ENCODE data around the gene GRK5. TPM values are rescaled to one million over a fixed set of nuclear protein-coding genes. Genes with fewer than 3 reads are reported as not detected.

Gene GRK5
- total and polyA plus RNA-seq, 9 of the 15 experiments (the other 6 are each of a cell fraction or from before 2014, with no cell fraction given) = 0.46 to 0.83 (median 0.67) TPM; not detected in 2

GRCh38 chr10:119250641-119251314, 43.4 kb downstream of the GRK5 start (continued):
- TF ChIP-seq, protein P1, sequence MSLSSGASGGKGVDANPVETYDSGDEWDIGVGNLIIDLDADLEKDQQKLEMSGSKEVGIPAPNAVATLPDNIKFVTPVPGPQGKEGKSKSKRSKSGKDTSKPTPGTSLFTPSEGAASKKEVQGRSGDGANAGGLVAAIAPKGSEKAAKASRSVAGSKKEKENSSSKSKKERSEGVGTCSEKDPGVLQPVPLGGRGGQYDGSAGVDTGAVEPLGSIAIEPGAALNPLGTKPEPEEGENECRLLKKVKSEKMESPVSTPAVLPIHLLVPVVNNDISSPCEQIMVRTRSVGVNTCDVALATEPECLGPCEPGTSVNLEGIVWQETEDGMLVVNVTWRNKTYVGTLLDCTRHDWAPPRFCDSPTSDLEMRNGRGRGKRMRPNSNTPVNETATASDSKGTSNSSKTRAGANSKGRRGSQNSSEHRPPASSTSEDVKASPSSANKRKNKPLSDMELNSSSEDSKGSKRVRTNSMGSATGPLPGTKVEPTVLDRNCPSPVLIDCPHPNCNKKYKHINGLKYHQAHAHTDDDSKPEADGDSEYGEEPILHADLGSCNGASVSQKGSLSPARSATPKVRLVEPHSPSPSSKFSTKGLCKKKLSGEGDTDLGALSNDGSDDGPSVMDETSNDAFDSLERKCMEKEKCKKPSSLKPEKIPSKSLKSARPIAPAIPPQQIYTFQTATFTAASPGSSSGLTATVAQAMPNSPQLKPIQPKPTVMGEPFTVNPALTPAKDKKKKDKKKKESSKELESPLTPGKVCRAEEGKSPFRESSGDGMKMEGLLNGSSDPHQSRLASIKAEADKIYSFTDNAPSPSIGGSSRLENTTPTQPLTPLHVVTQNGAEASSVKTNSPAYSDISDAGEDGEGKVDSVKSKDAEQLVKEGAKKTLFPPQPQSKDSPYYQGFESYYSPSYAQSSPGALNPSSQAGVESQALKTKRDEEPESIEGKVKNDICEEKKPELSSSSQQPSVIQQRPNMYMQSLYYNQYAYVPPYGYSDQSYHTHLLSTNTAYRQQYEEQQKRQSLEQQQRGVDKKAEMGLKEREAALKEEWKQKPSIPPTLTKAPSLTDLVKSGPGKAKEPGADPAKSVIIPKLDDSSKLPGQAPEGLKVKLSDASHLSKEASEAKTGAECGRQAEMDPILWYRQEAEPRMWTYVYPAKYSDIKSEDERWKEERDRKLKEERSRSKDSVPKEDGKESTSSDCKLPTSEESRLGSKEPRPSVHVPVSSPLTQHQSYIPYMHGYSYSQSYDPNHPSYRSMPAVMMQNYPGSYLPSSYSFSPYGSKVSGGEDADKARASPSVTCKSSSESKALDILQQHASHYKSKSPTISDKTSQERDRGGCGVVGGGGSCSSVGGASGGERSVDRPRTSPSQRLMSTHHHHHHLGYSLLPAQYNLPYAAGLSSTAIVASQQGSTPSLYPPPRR (CRISPR knock-in tag; IDR thresholded peaks at IDR 0.05; ENCODE audit: borderline replicate concordance) = no peak
- TF ChIP-seq ZKSCAN3 (CRISPR knock-in tag; IDR thresholded peaks at IDR 0.05) (no peak), BCOR (IDR thresholded peaks at IDR 0.05) (no peak), NFRKB (IDR thresholded peaks at IDR 0.05; ENCODE audit: low read depth) (no peak), EWSR1 (IDR thresholded peaks at IDR 0.05; ENCODE audit: borderline replicate concordance, low read depth, partially characterized antibody) (no peak), NCOA1 (IDR thresholded peaks at IDR 0.05; ENCODE audit: low read depth) (0 out of 2 replicates have a peak, but pooled peaks have one; percentile 22), ZNF384 (IDR thresholded peaks at IDR 0.05; ENCODE audit: low read depth, low read length) (no peak), MCM5 (IDR thresholded peaks at IDR 0.05; ENCODE audit: low read depth) (no peak), JUND (IDR thresholded peaks at IDR 0.05; ENCODE audit: borderline replicate concordance, low read depth, low read length) (peak; percentile 64; the same call in 1 of the 2 replicates), JUND (tag; IDR thresholded peaks at IDR 0.05; ENCODE audit: borderline replicate concordance, low read depth, low read length) (peak; percentile 72; the same call in 2 of the 3 replicates), ZNF143 (CRISPR knock-in tag; IDR thresholded peaks at IDR 0.05) (no peak), ELF1 (tag; IDR thresholded peaks at IDR 0.05) (no peak), ATF3 (IDR thresholded peaks at IDR 0.05) (peak; percentile 36; the same call in 1 of the 2 replicates), ATF3 (CRISPR knock-in tag; conservative IDR thresholded peaks at IDR 0.05) (no peak), CTCFL (IDR thresholded peaks at IDR 0.05; ENCODE audit: borderline replicate concordance, insufficient read depth, low read depth, low read length, poor library complexity, severe bottlenecking) (no peak), BRCA1 (IDR thresholded peaks at IDR 0.05) (no peak), BRCA1 (CRISPR knock-in tag; IDR thresholded peaks at IDR 0.05) (no peak), TBL1XR1 (IDR thresholded peaks at IDR 0.05; ENCODE audit: low read length in 2 of 2) (no peak), ZNF584 (CRISPR knock-in tag; IDR thresholded peaks at IDR 0.05; ENCODE audit: low read depth) (peak; percentile 26; the same call in 1 of the 2 replicates), DPF2 (IDR thresholded peaks at IDR 0.05) (peak; percentile 75), PPARD (CRISPR knock-in tag; IDR thresholded peaks at IDR 0.05) (no peak), ZNF24 (IDR thresholded peaks at IDR 0.05) (no peak)

Data from K562 (cell line).